HEK293 (cell line): ENCODE data around the gene SLC19A1.

Experiments used
- CTCF ChIA-PET: fragments of 350-600 bp; formaldehyde crosslinking; extraction: SDS; loops from one replicate; lab custom pipeline; 2021; ENCODE audit warnings: antibody characterized with exemption; lab: Yijun Ruan, JAX
- POLR2A ChIA-PET: fragments of 300-600 bp; formaldehyde crosslinking; extraction: SDS; loops from one replicate; lab custom pipeline; 2020; ENCODE audit warnings: antibody characterized with exemption, inconsistent platforms; lab: Yijun Ruan, JAX
- H3K27ac ChIP-seq: fragments of 200-500 bp; sonication (Bioruptor generic); 2 replicates; pipeline ENCODE4 v1.5.1; 2014; ENCODE audit warnings: low read depth, low read length, control low read depth, inconsistent platforms; ENCODE audit errors: extremely low read depth
- H3K36me3 ChIP-seq, 2 experiments: fragments of 200-500 bp in 1 of 2; sonication (Bioruptor generic) in 1 of 2; 1 replicate in 1 of 2; 2 replicates in 1 of 2; pipeline ENCODE4 v1.5.1; 2014 to 2017; ENCODE audit warnings: inconsistent platforms in 2 of 2, low read length in 2 of 2; ENCODE audit not compliant: control insufficient read depth in 2 of 2, insufficient read depth in 1 of 2
- H3K4me1 ChIP-seq: fragments of 200-500 bp; sonication (Bioruptor generic); 2 replicates; pipeline ENCODE4 v1.5.1; 2014; ENCODE audit warnings: mild to moderate bottlenecking, low read length, inconsistent platforms; ENCODE audit not compliant: control insufficient read depth, insufficient read depth
- H3K4me3 ChIP-seq: 2 replicates; pipeline ENCODE4 v1.5.1; 2011; ENCODE audit warnings: low read depth, mild to moderate bottlenecking, control low read depth, low read length, moderate library complexity
- H3K9me3 ChIP-seq: fragments of 200-500 bp; sonication (Bioruptor generic); 2 replicates; pipeline ENCODE4 v1.5.1; 2014; ENCODE audit warnings: low read depth, low read length, inconsistent platforms; ENCODE audit not compliant: control insufficient read depth, insufficient read depth
- BCL11A ChIP-seq: fragments of 450-650 bp; formaldehyde crosslinking; IDR thresholded peaks from 2 replicates; pipeline ENCODE4 v1.5.1; 2016; ENCODE audit warnings: low read depth, missing biosample characterization, missing genetic modification characterization
- BCL6B ChIP-seq: fragments of 450-650 bp; formaldehyde crosslinking; IDR thresholded peaks from 2 replicates; pipeline ENCODE4 v1.5.1; 2017; ENCODE audit warnings: missing biosample characterization, missing genetic modification characterization
- EGR2 ChIP-seq: fragments of 450-650 bp; formaldehyde crosslinking; IDR thresholded peaks from 2 replicates; pipeline ENCODE4 v1.5.1; 2016; ENCODE audit warnings: low read depth, missing biosample characterization, missing genetic modification characterization
- GLIS1 ChIP-seq: fragments of 450-650 bp; formaldehyde crosslinking; IDR thresholded peaks from 2 replicates; pipeline ENCODE4 v1.5.1; 2016; ENCODE audit warnings: missing biosample characterization, missing genetic modification characterization
- GLIS2 ChIP-seq: fragments of 450-650 bp; formaldehyde crosslinking; IDR thresholded peaks from 2 replicates; pipeline ENCODE4 v1.5.1; 2016; ENCODE audit warnings: missing biosample characterization, missing genetic modification characterization
- HIC1 ChIP-seq: fragments of 450-650 bp; formaldehyde crosslinking; IDR thresholded peaks from 2 replicates; pipeline ENCODE4 v1.5.1; 2016; ENCODE audit warnings: missing biosample characterization, missing genetic modification characterization
- KLF8 ChIP-seq: fragments of 450-650 bp; formaldehyde crosslinking; IDR thresholded peaks from 2 replicates; pipeline ENCODE4 v1.5.1; 2016; ENCODE audit warnings: missing biosample characterization, missing genetic modification characterization
- OSR2 ChIP-seq: fragments of 450-650 bp; formaldehyde crosslinking; IDR thresholded peaks from 2 replicates; pipeline ENCODE4 v1.5.1; 2016; ENCODE audit warnings: missing biosample characterization, missing genetic modification characterization
- SP2 ChIP-seq: fragments of 450-650 bp; formaldehyde crosslinking; IDR thresholded peaks from 2 replicates; pipeline ENCODE4 v1.5.1; 2016; ENCODE audit warnings: missing biosample characterization, missing genetic modification characterization
- SP3 ChIP-seq: fragments of 450-650 bp; formaldehyde crosslinking; IDR thresholded peaks from 2 replicates; pipeline ENCODE4 v1.5.1; 2016; ENCODE audit warnings: missing biosample characterization, missing genetic modification characterization
- SP7 ChIP-seq: fragments of 450-650 bp; formaldehyde crosslinking; IDR thresholded peaks from 2 replicates; pipeline ENCODE4 v1.5.1; 2016; ENCODE audit warnings: missing biosample characterization, missing genetic modification characterization
- YY1 ChIP-seq: fragments of 450-650 bp; formaldehyde crosslinking; IDR thresholded peaks from 2 replicates; pipeline ENCODE4 v1.5.1; 2018; ENCODE audit warnings: missing biosample characterization, missing genetic modification characterization
- ZBTB26 ChIP-seq: fragments of 450-650 bp; formaldehyde crosslinking; optimal IDR thresholded peaks from 2 replicates; pipeline ENCODE3; 2016; ENCODE audit warnings: missing biosample characterization, mild to moderate bottlenecking, missing genetic modification characterization
- ZFHX2 ChIP-seq: fragments of 450-650 bp; formaldehyde crosslinking; conservative IDR thresholded peaks from 2 replicates; pipeline ENCODE4 v1.5.1; 2016; ENCODE audit warnings: missing biosample characterization, missing genetic modification characterization
- ZNF140 ChIP-seq: fragments of 450-650 bp; formaldehyde crosslinking; IDR thresholded peaks from 2 replicates; pipeline ENCODE4 v1.5.1; 2016; ENCODE audit warnings: missing biosample characterization, missing genetic modification characterization
- ZNF157 ChIP-seq: fragments of 450-650 bp; formaldehyde crosslinking; IDR thresholded peaks from 2 replicates; pipeline ENCODE4 v1.5.1; 2016; ENCODE audit warnings: missing biosample characterization, missing genetic modification characterization
- ZNF302 ChIP-seq: fragments of 450-650 bp; formaldehyde crosslinking; IDR thresholded peaks from 2 replicates; pipeline ENCODE4 v1.5.1; 2016; ENCODE audit warnings: missing biosample characterization, missing genetic modification characterization, low read depth
- ZNF561 ChIP-seq: fragments of 450-650 bp; IDR thresholded peaks from 2 replicates; pipeline ENCODE4 v1.5.1; 2018; ENCODE audit warnings: missing biosample characterization, missing genetic modification characterization, borderline replicate concordance
- ZNF600 ChIP-seq: fragments of 450-650 bp; formaldehyde crosslinking; IDR thresholded peaks from 2 replicates; pipeline ENCODE4 v1.5.1; 2016; ENCODE audit warnings: missing biosample characterization, missing genetic modification characterization
- ZNF610 ChIP-seq: fragments of 450-650 bp; formaldehyde crosslinking; IDR thresholded peaks from 2 replicates; pipeline ENCODE4 v1.5.1; 2016; ENCODE audit warnings: missing biosample characterization, missing genetic modification characterization, borderline replicate concordance
- ZNF623 ChIP-seq: fragments of 450-650 bp; formaldehyde crosslinking; IDR thresholded peaks from 2 replicates; pipeline ENCODE4 v1.5.1; 2016; ENCODE audit warnings: missing biosample characterization, missing genetic modification characterization
- ZNF624 ChIP-seq: fragments of 450-650 bp; formaldehyde crosslinking; IDR thresholded peaks from 2 replicates; pipeline ENCODE4 v1.5.1; 2017; ENCODE audit warnings: missing biosample characterization, missing genetic modification characterization
- ZNF626 ChIP-seq: fragments of 450-650 bp; sonication (Bioruptor Pico); formaldehyde crosslinking; IDR thresholded peaks from 2 replicates; pipeline ENCODE4 v1.5.1; 2018; ENCODE audit warnings: missing biosample characterization, missing genetic modification characterization, inconsistent platforms
- ZNF76 ChIP-seq: fragments of 450-650 bp; formaldehyde crosslinking; IDR thresholded peaks from 2 replicates; pipeline ENCODE4; 2016; ENCODE audit warnings: low read depth, missing biosample characterization, missing genetic modification characterization, borderline replicate concordance
- ZXDB ChIP-seq: fragments of 450-650 bp; formaldehyde crosslinking; IDR thresholded peaks from 2 replicates; pipeline ENCODE4 v1.5.1; 2016; ENCODE audit warnings: missing biosample characterization, missing genetic modification characterization
- TF ChIP-seq, protein P1 (sequence below): fragments of 450-650 bp; formaldehyde crosslinking; IDR thresholded peaks from 2 replicates; pipeline ENCODE4 v1.5.1; 2016; ENCODE audit warnings: missing biosample characterization, missing genetic modification characterization
- TF ChIP-seq, protein P2 (sequence below): fragments of 450-650 bp; formaldehyde crosslinking; IDR thresholded peaks from 2 replicates; pipeline ENCODE4 v1.5.1; 2016; ENCODE audit warnings: missing biosample characterization, missing genetic modification characterization

Gene SLC19A1

DNA sequence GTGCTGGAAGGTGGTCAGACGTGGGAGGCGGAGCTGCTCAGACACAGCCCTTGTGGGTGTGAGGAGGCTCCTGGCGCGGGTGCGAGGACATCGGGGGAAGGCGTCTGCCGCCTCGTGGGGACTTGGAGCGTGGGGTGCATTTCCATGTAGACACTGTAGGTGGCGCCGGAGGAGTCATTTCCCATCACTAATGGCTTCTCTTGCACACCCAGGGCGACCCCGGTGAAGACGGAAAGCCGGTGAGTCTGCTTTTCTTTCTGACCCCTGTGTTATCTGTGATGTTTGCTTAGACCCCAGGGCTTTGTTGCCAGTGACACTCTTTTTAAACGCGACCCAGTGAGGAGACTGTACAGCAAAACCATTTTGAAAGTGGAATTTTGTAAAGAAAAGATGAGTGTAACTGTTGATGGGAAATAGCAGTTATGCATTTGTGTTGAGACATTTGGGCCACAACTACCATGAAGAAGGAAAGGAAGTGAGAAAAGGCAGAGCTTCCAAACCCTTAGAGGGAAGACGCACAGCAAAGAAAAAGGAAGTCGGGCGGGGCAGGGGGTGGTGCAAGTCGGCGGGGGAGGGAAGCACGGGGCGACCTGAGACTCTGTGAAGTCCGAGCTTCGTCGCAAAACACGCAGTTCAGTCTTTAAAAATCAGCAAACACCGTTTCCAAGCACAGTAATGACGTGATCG is 64.0 kb downstream of the SLC19A1 start:
- Histone ChIP-seq H3K27ac (no peak overlapping the region), H3K9me3 (no peaks in the 10 kb centered on the region), H3K4me1 (no peaks in the 10 kb centered on the region), H3K4me3 (no peak overlapping the region), H3K36me3 (peaks cover 3 to 69% of the 10 kb centered on the region in 2 experiments; a peak in 2 of 3 replicates)
- ChIA-PET CTCF (interaction anchor here (0.6 to 2.7 kb wide), 12 partner anchors 11 to 342 kb away, joined by 3 to 8 read pairs (median 3); no protein-coding TSS in a partner anchor), POLR2A (interaction anchor here (0.6 kb wide), 1 partner anchor 1836 kb away, joined by 3 read pairs; no protein-coding TSS in a partner anchor)
- no peak for TF ChIP-seq ZNF302 (tag by site-specific recombination)
- no peak for TF ChIP-seq ZNF140 (tag by site-specific recombination)
- no peak for TF ChIP-seq ZNF157 (tag by site-specific recombination)
- TF ChIP-seq, protein P1, sequence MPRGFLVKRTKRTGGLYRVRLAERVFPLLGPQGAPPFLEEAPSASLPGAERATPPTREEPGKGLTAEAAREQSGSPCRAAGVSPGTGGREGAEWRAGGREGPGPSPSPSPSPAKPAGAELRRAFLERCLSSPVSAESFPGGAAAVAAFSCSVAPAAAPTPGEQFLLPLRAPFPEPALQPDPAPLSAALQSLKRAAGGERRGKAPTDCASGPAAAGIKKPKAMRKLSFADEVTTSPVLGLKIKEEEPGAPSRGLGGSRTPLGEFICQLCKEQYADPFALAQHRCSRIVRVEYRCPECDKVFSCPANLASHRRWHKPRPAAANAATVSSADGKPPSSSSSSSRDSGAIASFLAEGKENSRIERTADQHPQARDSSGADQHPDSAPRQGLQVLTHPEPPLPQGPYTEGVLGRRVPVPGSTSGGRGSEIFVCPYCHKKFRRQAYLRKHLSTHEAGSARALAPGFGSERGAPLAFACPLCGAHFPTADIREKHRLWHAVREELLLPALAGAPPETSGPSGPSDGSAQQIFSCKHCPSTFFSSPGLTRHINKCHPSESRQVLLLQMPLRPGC (tag by site-specific recombination): no peak
- TF ChIP-seq GLIS2: peak; percentile 57; the same call in 1 of the 2 replicates
- no peak for TF ChIP-seq ZNF623 (tag by site-specific recombination)
- TF ChIP-seq ZNF600 (tag by site-specific recombination): 0 out of 2 replicates have a peak, but pooled peaks have one; percentile 22
- TF ChIP-seq ZNF561 (tag by site-specific recombination): no peak
- TF ChIP-seq OSR2 (tag by site-specific recombination): 0 out of 2 replicates have a peak, but pooled peaks have one; percentile 13
- TF ChIP-seq ZNF626: no peak
- TF ChIP-seq BCL6B: no peak
- peak; percentile 18; the same call in 1 of the 2 replicates for TF ChIP-seq SP2 (tag by site-specific recombination)
- no peak for TF ChIP-seq ZNF624
- 0 out of 2 replicates have a peak, but pooled peaks have one; percentile 20 for TF ChIP-seq SP3
- peak; percentile 84 for TF ChIP-seq ZFHX2 (tag by site-specific recombination)
- 0 out of 2 replicates have a peak, but pooled peaks have one; percentile 25 for TF ChIP-seq ZNF76
- peak; percentile 42; the same call in 1 of the 2 replicates for TF ChIP-seq SP7 (tag by site-specific recombination)
- peak; percentile 23 for TF ChIP-seq ZBTB26
- TF ChIP-seq ZXDB: no peak
- TF ChIP-seq, protein P2, sequence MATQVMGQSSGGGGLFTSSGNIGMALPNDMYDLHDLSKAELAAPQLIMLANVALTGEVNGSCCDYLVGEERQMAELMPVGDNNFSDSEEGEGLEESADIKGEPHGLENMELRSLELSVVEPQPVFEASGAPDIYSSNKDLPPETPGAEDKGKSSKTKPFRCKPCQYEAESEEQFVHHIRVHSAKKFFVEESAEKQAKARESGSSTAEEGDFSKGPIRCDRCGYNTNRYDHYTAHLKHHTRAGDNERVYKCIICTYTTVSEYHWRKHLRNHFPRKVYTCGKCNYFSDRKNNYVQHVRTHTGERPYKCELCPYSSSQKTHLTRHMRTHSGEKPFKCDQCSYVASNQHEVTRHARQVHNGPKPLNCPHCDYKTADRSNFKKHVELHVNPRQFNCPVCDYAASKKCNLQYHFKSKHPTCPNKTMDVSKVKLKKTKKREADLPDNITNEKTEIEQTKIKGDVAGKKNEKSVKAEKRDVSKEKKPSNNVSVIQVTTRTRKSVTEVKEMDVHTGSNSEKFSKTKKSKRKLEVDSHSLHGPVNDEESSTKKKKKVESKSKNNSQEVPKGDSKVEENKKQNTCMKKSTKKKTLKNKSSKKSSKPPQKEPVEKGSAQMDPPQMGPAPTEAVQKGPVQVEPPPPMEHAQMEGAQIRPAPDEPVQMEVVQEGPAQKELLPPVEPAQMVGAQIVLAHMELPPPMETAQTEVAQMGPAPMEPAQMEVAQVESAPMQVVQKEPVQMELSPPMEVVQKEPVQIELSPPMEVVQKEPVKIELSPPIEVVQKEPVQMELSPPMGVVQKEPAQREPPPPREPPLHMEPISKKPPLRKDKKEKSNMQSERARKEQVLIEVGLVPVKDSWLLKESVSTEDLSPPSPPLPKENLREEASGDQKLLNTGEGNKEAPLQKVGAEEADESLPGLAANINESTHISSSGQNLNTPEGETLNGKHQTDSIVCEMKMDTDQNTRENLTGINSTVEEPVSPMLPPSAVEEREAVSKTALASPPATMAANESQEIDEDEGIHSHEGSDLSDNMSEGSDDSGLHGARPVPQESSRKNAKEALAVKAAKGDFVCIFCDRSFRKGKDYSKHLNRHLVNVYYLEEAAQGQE (tag by site-specific recombination): no peak
- TF ChIP-seq HIC1 (tag by site-specific recombination): no peak
- peak; percentile 64 for TF ChIP-seq YY1 (tag by site-specific recombination)
- TF ChIP-seq GLIS1 (tag by site-specific recombination): peak; percentile 75
- no peak for TF ChIP-seq BCL11A (tag by site-specific recombination)
- TF ChIP-seq EGR2 (tag by site-specific recombination): peak; percentile 90
- no peak for TF ChIP-seq ZNF610 (tag by site-specific recombination)
- TF ChIP-seq KLF8 (tag by site-specific recombination): peak; percentile 27; the same call in 1 of the 2 replicates
